Measurements from ENCODE around the gene TMEM135. TPM values are rescaled to one million over a fixed set of nuclear protein-coding genes. Genes with fewer than 3 reads are reported as not detected.

TMEM135 gene
- total RNA-seq, 1 experiment from 2014 or later = 65.5 TPM

- peaks cover 4% of the 10 kb centered on the region; the same call in 1 of the 2 replicates for H3K4me1 ChIP-seq (ENCODE audit: control insufficient read depth, insufficient read depth, low read length)
- CTCF ChIA-PET = no interaction called here
- no peak overlapping the region for H3K27ac ChIP-seq (ENCODE audit: low read length)
- ATAC-seq (no peak), DNase-seq (ENCODE audit: low read depth, low spot score) (no peak)
- no peaks in the 10 kb centered on the region for H3K9me3 ChIP-seq (ENCODE audit: control insufficient read depth, insufficient read depth, low read depth, low read length)
- TF ChIP-seq REST (IDR thresholded peaks at IDR 0.05; ENCODE audit: insufficient read depth in 1 of 2, low read depth in 2 of 2, low read length in 1 of 2) = no peak
- TF ChIP-seq POLR2AphosphoS5 (IDR thresholded peaks at IDR 0.05; ENCODE audit: low read depth, low read length) = no peak
- no peak for TF ChIP-seq SIN3A (IDR thresholded peaks at IDR 0.05; ENCODE audit: borderline replicate concordance, insufficient read depth, low read depth, low read length)
- TF ChIP-seq TCF7L2 (IDR thresholded peaks at IDR 0.05; ENCODE audit: low read depth, low read length) = no peak
- TF ChIP-seq CTCF (IDR thresholded peaks at IDR 0.05) = no peak
- intact Hi-C loops (cut with micrococcal nuclease; ENCODE audit: unreplicated experiment) (no loop called here), in situ Hi-C loops (cut with HindIII; ENCODE audit: low pct_unique_long_range_greater_than_20kb, low sequenced_read_pairs) (no loop called here)
- POLR2A ChIA-PET = no interaction called here
- H3K27me3 ChIP-seq (ENCODE audit: control insufficient read depth, insufficient read depth, low read length) = no peaks in the 10 kb centered on the region
- no peaks in the 10 kb centered on the region for H3K36me3 ChIP-seq (ENCODE audit: control insufficient read depth, insufficient read depth, low read length)
- no TSS peak for BruUV-seq (replicated peaks)
- H3K4me3 ChIP-seq (ENCODE audit: low read depth in 2 of 2, low read length in 2 of 2) = no peak overlapping the region
Observed at GRCh38 chr11:87260811-87261210, 223.1 kb downstream of the TMEM135 start.

GRCh38 chr11:87263264-87263838, 225.6 kb downstream of the TMEM135 start:
- in situ Hi-C loops (cut with HindIII; ENCODE audit: low pct_unique_long_range_greater_than_20kb, low sequenced_read_pairs) = no loop called here
- ChIA-PET CTCF (no interaction called here), POLR2A (interaction anchor here (0.7 kb wide), 1 partner anchor 22 kb away, joined by 14 read pairs; no protein-coding TSS in a partner anchor)
- TF ChIP-seq POLR2AphosphoS5 (IDR thresholded peaks at IDR 0.05; ENCODE audit: low read depth, low read length) = no peak
- TF ChIP-seq REST (IDR thresholded peaks at IDR 0.05; ENCODE audit: insufficient read depth in 1 of 2, low read depth in 2 of 2, low read length in 1 of 2) = no peak
- no peak for TF ChIP-seq CTCF (IDR thresholded peaks at IDR 0.05)
- no peak for TF ChIP-seq SIN3A (IDR thresholded peaks at IDR 0.05; ENCODE audit: borderline replicate concordance, insufficient read depth, low read depth, low read length)
- TF ChIP-seq TCF7L2 (IDR thresholded peaks at IDR 0.05; ENCODE audit: low read depth, low read length) = no peak
- intact Hi-C loops (cut with micrococcal nuclease; ENCODE audit: unreplicated experiment) = no loop called here
- peaks cover 4% of the 10 kb centered on the region; the same call in 1 of the 2 replicates for H3K4me1 ChIP-seq (ENCODE audit: control insufficient read depth, insufficient read depth, low read length)
- no peak overlapping the region for H3K4me3 ChIP-seq (ENCODE audit: low read depth in 2 of 2, low read length in 2 of 2)
- H3K27me3 ChIP-seq (ENCODE audit: control insufficient read depth, insufficient read depth, low read length) = no peaks in the 10 kb centered on the region
- BruUV-seq (replicated peaks) = no TSS peak
- no peaks in the 10 kb centered on the region for H3K36me3 ChIP-seq (ENCODE audit: control insufficient read depth, insufficient read depth, low read length)
- DNase-seq (ENCODE audit: low read depth, low spot score) = no peak
- no peaks in the 10 kb centered on the region for H3K9me3 ChIP-seq (ENCODE audit: control insufficient read depth, insufficient read depth, low read depth, low read length)
- ATAC-seq = no peak
- no peak overlapping the region for H3K27ac ChIP-seq (ENCODE audit: low read length)
